ENCODE data around the gene FLT3.
"Not testable (repeated sequence)": the region's sequence is repeated elsewhere in the genome, so short reads cannot be mapped to it uniquely, and the experiment has no call there.

FLT3 gene

GRCh38 chr13:28043224-28043623 lies 57.2 kb downstream of the FLT3 start:
- DNase-seq (ENCODE audit: low spot score), result no peak

GRCh38 chr13:28041501-28041900 lies 58.9 kb downstream of the FLT3 start:
- DNase-seq (ENCODE audit: low spot score), result no peak

- DNase-seq (ENCODE audit: low spot score), result no peak
These were observed 59.3 kb downstream of the FLT3 start for GRCh38 chr13:28041031-28041461.

- DNase-seq (ENCODE audit: low spot score), result peak; percentile 11
These were observed 63.0 kb downstream of the FLT3 start for GRCh38 chr13:28037399-28037798.

GRCh38 chr13:28035146-28035782 lies 65.1 kb downstream of the FLT3 start:
- DNase-seq (ENCODE audit: low spot score), result peak; percentile 44

GRCh38 chr13:28033894-28034655 lies 66.3 kb downstream of the FLT3 start:
- DNase-seq (ENCODE audit: low spot score), result no peak

GRCh38 chr13:28032438-28032837 lies 67.9 kb downstream of the FLT3 start:
- DNase-seq (ENCODE audit: low spot score), result not testable (repeated sequence)

- DNase-seq (ENCODE audit: low spot score), result no peak
These were observed 68.5 kb downstream of the FLT3 start for GRCh38 chr13:28031896-28032288.

GRCh38 chr13:28031220-28031895 lies 69.0 kb downstream of the FLT3 start:
- DNase-seq (ENCODE audit: low spot score), result no peak

- DNase-seq (ENCODE audit: low spot score), result no peak
These were observed 72.6 kb downstream of the FLT3 start for GRCh38 chr13:28027607-28028364.

GRCh38 chr13:28027071-28027470 lies 73.3 kb downstream of the FLT3 start:
- DNase-seq (ENCODE audit: low spot score), result no peak

GRCh38 chr13:28026508-28026907 lies 73.9 kb downstream of the FLT3 start:
- no peak for DNase-seq (ENCODE audit: low spot score)

- no peak for DNase-seq (ENCODE audit: low spot score)
These were observed 77.4 kb downstream of the FLT3 start for GRCh38 chr13:28022848-28023518.

- no peak for DNase-seq (ENCODE audit: low spot score)
These were observed 86.1 kb downstream of the FLT3 start for GRCh38 chr13:28014301-28014700.

- no peak for DNase-seq (ENCODE audit: low spot score)
These were observed 86.9 kb downstream of the FLT3 start for GRCh38 chr13:28013482-28013881.

- peak; percentile 29 for DNase-seq (ENCODE audit: low spot score)
These were observed 87.5 kb downstream of the FLT3 start for GRCh38 chr13:28012896-28013295.

- DNase-seq (ENCODE audit: low spot score), result no peak
These were observed 88.0 kb downstream of the FLT3 start for GRCh38 chr13:28012383-28012782.

- DNase-seq (ENCODE audit: low spot score), result no peak
These were observed 90.3 kb downstream of the FLT3 start for GRCh38 chr13:28010046-28010445.

- not testable (repeated sequence) for DNase-seq (ENCODE audit: low spot score)
These were observed 95.4 kb downstream of the FLT3 start for GRCh38 chr13:28005016-28005415.

- DNase-seq (ENCODE audit: low spot score), result no peak
These were observed 97.3 kb downstream of the FLT3 start for GRCh38 chr13:28002886-28003698.

All from SW480 (cell line).